Spinal cord (tissue), 10 donors: ENCODE data around the gene SLC66A3. TPM values are rescaled to one million over a fixed set of nuclear protein-coding genes. Genes with fewer than 3 reads are reported as not detected.

Experiments
- DNase-seq, 6 donors: peaks; one replicate each; pipeline versions ENCODE4 v3.0.0 to v3.0.0-alpha.2; 2013 to 2015; ENCODE audit warnings: low spot score in 6 of 6, low read depth in 4 of 6
- H3K27ac ChIP-seq: one replicate; pipeline ENCODE4 v1.5.1; 2013; ENCODE audit warnings: low read depth, low read length, control low read depth
- H3K27me3 ChIP-seq: one replicate; pipeline ENCODE4 v1.6.1; 2013; ENCODE audit warnings: low read length; ENCODE audit not compliant: control insufficient read depth, insufficient read depth
- H3K36me3 ChIP-seq: one replicate; pipeline ENCODE4 v1.6.1; 2013; ENCODE audit warnings: low read length; ENCODE audit not compliant: control insufficient read depth, insufficient read depth
- H3K4me1 ChIP-seq: one replicate; pipeline ENCODE4 v1.6.1; 2013; ENCODE audit warnings: low read length; ENCODE audit not compliant: control insufficient read depth, insufficient read depth
- H3K4me3 ChIP-seq: one replicate; pipeline ENCODE4 v1.5.1; 2013; ENCODE audit warnings: low read depth, low read length, control low read depth
- H3K9me3 ChIP-seq: one replicate; pipeline ENCODE4 v1.6.1; 2013; ENCODE audit warnings: low read length; ENCODE audit not compliant: control insufficient read depth, insufficient read depth
- WGBS: methylation state at CpG from one replicate; pipeline ENCODE4 v1.1.5; 2013; ENCODE audit warnings: missing lambda C conversion rate; ENCODE audit not compliant: insufficient coverage; 5-methylcytosine and 5-hydroxymethylcytosine counted together
- polyA plus RNA-seq, 2 donors: library from polyadenylated mRNA; unstranded; fragments of 120-200 nt; gene quantifications; one replicate each; pipeline ENCODE4 v1.2.1, GENCODE V29; 2013; ENCODE audit not compliant: insufficient read length in 2 of 2
- total RNA-seq, 2 donors: library from RNA; depleted of rRNA in 1 of 2; stranded (reverse); fragments of 120-200 nt in 1 of 2; fragments of >200 nt in 1 of 2; gene quantifications; one replicate each; pipeline versions ENCODE4 v1.2.3 to v1.2.4, GENCODE V29; 2013 to 2014
- donor health status: healthy.

The SLC66A3 gene
- total and polyA plus RNA-seq, 4 donors, result 6.7 to 18.0 (median 14.9) TPM

DNA sequence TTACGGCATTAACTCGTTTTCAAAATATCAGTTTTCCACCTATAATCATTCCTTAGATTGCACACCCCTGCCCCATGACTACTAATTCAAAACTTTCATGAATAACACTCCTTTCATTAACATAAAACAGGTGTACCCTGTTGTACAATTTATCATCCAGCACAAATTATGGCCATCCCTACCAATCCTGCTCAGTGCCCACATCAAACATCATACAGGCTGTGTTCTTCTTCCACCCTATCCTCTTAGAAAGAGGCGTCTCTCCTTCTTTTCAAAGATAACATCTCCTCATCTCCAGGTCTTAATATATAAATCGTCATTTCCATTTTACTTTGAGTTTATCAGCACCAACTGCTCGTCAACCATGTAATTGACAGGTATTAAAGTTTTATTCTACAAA is 67.6 kb downstream of the SLC66A3 start:
- H3K4me1 ChIP-seq, result no peaks in the 10 kb centered on the region
- WGBS, result 71% methylated on average over 2 of the region's 5 CpGs
- no peak overlapping the region for H3K4me3 ChIP-seq
- no peaks in the 10 kb centered on the region for H3K27me3 ChIP-seq
- H3K9me3 ChIP-seq, result no peaks in the 10 kb centered on the region
- peaks cover 14% of the 10 kb centered on the region for H3K36me3 ChIP-seq
- DNase-seq, result no peak
- no peak overlapping the region for H3K27ac ChIP-seq

- no peaks in the 10 kb centered on the region for H3K9me3 ChIP-seq
- DNase-seq, result no peak
- no peaks in the 10 kb centered on the region for H3K4me1 ChIP-seq
- H3K4me3 ChIP-seq, result no peak overlapping the region
- no peaks in the 10 kb centered on the region for H3K27me3 ChIP-seq
- no peak overlapping the region for H3K27ac ChIP-seq
- H3K36me3 ChIP-seq, result peaks cover 7% of the 10 kb centered on the region
These were observed 69.6 kb downstream of the SLC66A3 start for GRCh38 chr2:11224887-11225286.

DNA sequence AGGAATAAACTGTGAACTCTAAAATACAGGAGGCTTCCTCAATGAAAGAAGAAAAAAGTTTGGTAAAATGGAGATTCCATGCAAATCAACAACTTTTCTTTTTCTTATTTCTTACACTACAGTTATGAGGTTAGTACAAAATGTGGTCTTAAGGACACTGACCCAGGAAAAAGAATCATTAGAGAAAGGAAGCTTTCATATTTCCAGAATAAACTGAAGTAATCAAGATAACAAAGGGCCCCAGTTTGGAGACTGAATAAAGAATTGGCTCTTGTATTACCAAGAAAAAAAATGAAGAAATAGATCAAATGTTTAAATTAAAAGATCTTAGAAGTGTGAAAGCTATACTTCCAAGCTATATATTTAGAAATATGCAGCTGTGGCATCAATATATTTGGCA is 72.3 kb downstream of the SLC66A3 start:
- Histone ChIP-seq H3K4me3 (no peak overlapping the region), H3K4me1 (no peaks in the 10 kb centered on the region), H3K36me3 (peaks cover 6% of the 10 kb centered on the region), H3K9me3 (no peaks in the 10 kb centered on the region), H3K27ac (no peak overlapping the region), H3K27me3 (no peaks in the 10 kb centered on the region)
- no peak for DNase-seq

Other genes with a start within 250 kb of the SLC66A3 start
- gene KCNF1, start 243.5 kb upstream of the SLC66A3 start, total RNA-seq, result 1 to 10 TPM; 4.3 to 6.5 TPM
- 10 to 100 TPM; 16.5 to 19.7 TPM for gene KCNF1, start 243.5 kb upstream of the SLC66A3 start, polyA plus RNA-seq
- 10 to 100 TPM; 47.2 to 68.3 TPM for gene ROCK2, start 189.2 kb downstream of the SLC66A3 start, total RNA-seq
- gene ROCK2, start 189.2 kb downstream of the SLC66A3 start, polyA plus RNA-seq, result 10 to 100 TPM; 21.3 to 26.1 TPM